Measurements from ENCODE around the gene GMNN.

The GMNN gene

DNA sequence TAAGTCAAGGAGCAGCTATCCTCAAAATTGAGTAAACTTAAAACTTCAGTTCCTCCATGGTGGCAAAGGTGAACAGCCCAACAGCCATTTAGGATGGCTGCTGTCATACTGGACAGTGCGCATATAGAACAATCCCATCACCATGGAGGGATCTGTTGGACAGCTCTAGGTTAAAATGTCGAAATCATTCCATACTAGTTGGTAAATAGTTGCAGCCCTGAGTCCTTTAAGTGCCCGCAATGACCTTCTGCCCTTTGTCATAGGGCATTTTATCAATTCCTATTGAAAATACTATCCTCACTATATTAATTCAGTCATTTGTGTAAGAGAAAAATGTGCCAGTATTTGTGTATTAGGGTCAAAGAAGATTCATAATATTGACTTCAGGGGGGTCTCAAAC, 32.8 kb downstream of the GMNN start:
- DNase-seq (ENCODE audit: low read depth): no peak

DNA sequence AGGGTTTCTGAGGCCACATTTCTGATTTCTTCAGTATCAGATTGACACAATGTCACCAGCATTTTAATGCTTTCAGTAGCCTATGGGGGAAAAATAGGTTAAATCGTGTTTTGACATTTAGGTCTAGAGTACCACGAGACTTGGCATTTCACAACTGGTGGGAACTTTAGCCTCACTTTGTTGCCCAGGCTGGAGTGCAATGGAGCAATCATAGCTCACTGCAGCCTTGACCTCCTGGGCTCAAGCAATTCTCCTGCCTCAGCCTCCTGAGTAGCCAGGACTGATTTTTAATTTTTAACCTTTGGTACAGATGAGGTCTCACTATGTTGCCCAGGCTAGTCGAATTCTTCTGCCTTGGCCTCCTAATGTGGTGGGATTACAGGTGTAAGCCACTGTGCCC, 35.0 kb downstream of the GMNN start:
- DNase-seq (ENCODE audit: low read depth): no peak

DNA sequence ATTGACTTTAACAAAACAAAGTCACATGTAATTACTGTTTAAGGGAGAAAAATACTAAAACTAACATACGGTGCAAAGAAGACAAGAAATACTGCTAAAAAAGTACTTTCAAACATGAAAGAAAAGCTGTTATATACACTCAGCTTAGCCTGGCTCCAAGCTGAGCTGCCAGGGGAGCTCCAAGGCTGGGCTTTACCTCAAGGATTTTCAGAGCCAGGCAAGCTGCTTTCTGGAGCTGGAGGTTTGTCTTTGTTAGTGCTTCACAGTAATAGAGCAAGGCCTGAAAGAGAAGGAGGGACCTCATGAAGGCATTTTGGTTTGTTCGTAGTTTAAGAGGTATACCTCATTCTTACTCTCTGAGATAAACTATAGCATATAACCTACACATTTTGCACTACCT, 43.6 kb downstream of the GMNN start:
- DNase-seq (ENCODE audit: low read depth): no peak

DNA sequence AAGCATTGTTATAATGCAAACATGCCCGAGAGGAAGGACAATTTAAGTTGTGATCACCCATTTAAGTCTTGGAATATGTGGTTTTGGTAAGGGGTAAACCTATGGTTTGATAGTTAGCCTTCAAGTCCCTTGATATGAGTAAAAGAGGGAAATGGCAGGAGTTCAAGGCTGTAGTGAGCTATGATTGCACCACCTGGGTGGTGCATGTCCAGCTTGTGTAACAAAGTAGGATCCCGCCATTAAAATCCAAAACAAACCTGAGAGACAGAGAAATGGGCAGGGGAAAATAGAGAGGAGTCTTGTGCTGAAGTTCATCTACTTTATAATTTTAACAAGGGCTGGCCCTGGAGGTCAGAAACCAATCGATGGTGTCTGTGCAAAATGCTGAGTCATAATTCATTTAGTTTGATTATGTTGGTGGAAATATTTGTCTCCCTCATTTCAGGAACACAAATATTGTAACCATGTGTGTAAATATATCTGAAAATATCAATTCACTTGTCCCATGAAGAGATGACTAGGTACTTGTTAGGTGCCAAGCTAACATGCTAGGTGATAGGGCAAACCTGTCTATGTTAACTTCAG, 47.2 kb downstream of the GMNN start:
- DNase-seq (ENCODE audit: low read depth): no peak

DNA sequence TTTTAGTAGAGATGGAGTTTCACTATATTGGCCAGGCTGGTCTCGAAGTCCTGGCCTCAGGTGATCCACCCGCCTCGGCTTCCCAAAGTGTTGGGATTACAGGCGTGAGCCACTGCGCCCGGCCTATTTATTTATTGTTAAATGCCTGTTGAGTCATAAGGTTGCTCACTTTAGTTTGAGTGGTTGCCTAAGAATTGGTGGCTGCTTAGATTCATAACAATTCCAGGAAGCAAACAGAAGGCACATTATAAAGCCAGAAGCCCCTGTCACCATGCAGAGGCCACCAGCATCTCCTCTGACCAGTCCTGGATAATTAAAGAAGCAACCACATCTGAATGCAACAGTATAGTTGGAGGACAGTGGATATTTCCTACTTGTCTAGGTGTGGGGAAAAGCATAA, 48.0 kb downstream of the GMNN start:
- peak; percentile 52 for DNase-seq (ENCODE audit: low read depth)

DNA sequence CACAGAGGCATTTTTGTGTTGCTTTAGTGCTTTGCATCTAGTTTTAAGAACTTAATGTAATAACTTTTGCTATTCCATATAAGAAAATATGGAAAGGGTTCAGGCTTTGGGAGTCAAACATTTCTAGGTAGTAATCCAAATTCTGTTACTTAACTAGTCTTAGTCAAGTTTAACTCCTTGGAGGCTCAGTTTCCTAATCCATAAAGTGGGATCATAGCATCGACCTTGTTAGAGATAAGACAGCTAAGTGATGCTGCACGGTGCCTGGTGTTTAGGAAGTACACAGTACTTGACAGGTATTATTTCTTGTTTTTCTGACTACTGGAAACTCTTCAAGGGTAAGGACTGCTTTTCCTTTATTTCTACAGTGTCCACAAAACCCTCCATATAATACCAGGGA, 48.4 kb downstream of the GMNN start:
- no peak for DNase-seq (ENCODE audit: low read depth)

DNA sequence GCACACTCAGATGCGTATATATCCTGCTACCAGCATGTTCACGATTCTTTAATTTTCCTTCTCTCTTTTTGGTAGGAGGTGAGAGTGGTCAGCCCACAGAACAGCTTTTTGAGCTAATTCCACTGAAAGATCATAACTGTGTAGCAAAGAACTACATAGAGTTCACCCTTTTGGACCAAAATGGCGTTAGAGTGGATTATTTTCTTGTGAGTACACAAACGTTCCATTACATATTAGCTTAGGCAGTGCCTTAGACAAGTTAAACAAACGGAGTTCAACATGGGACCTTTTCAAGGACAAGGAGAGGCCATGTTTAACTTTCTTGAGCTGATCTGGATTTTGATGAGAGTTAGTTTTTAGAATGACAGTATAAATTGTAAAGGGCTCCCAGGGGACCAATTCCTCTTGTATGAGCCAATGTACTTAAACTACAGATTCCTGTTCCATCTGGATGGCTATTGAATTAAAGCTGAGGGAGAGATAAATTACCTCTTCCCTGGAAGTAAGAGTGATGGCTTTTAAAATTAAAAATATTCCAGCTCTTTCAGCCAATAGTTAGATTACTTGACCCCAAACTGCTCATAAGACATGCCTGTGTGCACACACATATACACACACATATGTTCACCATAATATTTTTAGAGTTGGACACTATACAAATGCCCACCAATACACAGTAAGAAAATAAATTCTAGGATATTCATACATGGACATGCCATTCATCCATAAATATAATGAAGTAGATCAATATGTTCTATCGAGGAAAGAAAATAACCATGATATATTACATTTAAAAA, 49.6 kb downstream of the GMNN start:
- DNase-seq (ENCODE audit: low read depth): peak; percentile 27

DNA sequence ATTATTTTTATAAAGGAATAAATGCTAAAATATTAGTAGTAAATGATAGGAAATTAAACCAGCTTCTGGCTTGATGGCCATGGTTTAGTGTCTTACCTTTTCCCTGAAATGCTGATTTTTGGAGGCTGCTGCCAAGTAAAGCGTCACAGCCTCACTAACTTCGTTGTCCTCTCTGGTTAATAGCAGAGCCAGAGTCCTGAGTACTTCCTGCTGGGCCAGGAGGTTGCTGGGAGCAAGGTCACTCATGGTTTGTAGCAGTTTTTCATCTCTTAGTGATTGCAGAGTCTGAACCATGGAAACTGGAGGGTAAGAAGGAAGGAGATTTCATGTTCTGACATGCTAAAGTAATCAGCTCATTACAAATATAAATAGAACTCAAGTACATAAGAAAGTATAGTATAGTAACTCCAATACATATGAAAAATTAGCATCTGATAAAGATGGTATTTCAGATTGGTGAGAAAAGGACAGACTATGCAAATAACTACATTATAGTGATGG, 50.4 kb downstream of the GMNN start:
- DNase-seq (ENCODE audit: low read depth): no peak

DNA sequence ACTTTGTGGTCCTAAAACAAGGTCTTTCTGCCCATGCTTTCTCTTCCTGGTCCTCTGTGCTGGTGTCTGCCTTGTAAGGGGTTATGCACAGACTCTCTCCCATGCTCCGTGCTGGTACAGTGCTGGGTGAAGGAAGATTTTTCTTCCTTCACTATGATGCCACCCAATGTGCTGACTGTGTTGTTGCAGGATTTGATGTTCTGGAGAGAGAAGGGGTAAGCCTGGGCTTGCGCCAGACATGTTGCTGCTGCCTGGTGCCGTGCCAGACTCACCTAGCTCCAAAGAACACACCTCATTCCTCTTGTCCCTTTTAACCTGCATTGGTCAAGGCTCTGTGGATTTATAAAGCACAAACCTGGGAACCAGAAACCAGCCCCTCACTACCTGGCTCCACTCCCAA, 52.4 kb downstream of the GMNN start:
- no peak for DNase-seq (ENCODE audit: low read depth)

DNA sequence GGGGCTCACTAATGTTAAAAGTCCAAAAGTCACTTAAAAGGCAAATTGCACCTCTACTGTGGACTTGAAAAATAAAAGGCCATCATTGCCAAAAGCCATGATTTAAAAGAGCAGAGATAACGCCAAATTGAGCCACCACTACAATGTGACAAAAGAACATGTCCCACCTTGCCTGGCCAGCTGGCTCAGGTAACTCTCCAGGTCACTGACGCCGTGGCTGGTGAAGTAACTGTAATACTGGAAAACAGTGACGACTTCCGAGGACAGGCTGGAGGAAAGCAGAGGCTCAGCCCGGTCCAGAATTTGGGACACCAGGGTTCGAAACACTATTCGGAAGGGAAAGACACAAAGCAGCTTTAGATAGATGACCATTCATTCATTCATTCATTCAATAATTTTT, 53.2 kb downstream of the GMNN start:
- no peak for DNase-seq (ENCODE audit: low read depth)

DNA sequence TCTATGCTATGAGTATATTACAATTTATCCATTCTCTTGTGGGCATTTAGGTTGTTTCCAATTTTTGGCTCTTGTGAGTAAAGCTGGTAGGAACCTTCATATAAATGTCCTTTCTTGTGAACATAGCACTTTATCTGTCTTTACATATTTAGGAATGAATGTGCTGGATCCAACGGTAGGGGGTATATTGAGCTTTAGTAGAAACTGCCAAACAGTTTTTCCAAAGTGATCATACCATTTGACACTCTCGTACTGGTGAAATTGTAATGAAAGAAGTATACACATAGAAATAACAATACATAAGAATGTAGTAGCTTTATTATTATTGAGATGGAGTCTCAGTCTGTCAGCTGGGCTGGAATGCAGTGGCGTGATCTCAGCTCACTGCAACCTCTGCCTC, 54.9 kb downstream of the GMNN start:
- DNase-seq (ENCODE audit: low read depth): no peak

DNA sequence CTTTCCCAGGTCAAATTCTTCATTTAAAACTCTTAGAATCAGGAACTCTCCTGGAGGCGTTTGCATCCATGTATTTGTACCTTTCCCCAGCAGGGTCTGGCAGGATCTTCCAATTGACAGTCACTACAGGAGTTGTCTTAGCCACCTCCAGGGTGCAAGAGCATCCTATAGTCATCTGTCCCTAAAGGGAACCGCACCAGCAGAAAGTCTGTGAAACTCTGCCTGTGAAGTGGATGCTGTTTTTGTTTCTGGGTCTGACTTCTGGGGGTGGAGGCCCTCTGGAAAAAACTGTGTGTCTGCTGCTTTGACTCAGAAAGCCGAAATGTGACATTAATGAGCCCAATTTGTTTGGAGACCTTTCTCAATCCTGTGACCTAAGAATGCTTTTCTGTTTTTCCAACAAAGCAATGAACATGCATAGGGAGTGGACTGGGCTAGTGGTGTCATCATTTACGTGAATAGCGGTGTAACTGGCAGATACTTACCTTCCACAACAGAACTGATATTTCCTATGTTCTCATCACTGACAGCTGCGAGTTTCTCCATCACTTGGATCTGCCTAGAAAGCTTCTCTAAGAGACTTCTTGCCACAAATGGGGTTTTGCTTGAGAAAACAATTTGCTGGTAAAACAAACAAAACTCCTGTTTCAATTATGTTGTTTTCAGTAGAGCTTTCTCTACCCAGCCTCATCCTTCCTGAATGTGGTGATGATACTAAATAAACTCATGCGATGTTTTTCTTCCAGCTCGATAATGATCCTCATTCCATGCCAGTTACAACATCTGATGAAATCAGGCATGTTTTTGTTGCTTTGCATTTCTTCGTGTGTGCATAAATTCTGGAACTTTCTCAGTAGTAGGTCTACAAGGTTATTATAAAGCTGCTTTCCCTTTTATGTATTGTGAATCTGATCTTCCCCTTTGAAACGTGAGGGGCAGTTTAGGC, 57.3 kb downstream of the GMNN start:
- peak; percentile 85 for DNase-seq (ENCODE audit: low read depth)

DNA sequence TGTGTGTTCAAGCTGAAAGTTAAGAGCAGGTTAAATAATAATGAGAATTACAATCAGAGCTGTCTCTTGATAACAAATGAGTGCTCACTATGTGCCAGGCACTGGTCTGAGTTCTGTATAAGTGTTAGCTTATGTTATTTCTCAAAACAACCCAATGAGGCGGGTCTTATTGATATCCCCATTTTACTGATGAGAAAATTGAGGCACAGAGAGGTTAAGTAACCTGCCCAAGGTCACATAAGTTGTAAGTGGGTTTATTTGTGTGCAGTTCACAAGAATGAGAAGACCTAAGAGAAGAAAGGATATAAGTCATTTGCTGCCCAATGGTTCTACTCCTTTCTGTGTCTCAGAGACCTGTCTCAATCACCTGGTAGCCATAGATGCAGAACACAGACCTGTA, 58.1 kb downstream of the GMNN start:
- DNase-seq (ENCODE audit: low read depth): no peak

DNA sequence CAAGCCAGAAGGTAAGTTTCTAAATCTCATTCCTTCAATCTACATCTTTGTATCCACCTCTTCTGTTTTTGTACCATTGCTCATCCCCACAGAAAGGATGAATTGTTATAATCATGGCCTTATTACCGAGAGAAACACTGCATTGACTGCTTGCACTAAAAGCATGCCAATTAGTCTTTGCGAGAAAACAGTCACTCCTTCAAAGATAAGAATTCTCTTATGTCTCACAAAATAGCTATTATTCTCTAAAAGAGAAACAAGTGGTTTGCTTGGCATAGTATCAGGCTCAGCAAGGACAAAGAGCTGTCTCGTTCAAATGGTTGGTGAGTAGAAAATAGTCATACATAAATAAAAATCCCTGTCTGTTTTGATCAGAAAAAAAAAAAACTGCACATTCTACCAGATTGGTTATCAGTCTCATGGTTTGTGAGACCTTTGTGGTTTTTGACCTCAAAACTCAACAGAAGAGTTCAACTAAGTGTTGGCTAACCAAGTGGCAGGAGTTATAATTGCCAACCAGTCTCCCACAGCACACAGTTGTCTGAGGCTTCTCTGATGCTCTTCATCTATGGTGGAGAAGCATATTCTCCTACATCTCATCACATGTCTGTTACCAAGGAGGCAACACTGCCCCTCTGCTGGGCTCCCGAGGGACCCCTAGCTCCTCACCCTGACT, 59.1 kb downstream of the GMNN start:
- no peak for DNase-seq (ENCODE audit: low read depth)
